GM13976 (cell line): Measurements from ENCODE around the gene GIPC1.
A peak's percentile ranks its signal among the peaks of the same experiment; 100 is the strongest.

Source experiments
- DNase-seq: peaks from one replicate; pipeline ENCODE4 v3.0.0; 2012; ENCODE audit warnings: low spot score
- CTCF ChIP-seq: IDR thresholded peaks from 2 replicates; pipeline ENCODE4 v1.5.1; 2012; ENCODE audit warnings: borderline replicate concordance, mild to moderate bottlenecking; ENCODE audit not compliant: insufficient read depth; ENCODE audit errors: extremely low read depth, missing control alignments, control extremely low read depth
- in situ Hi-C: fragments of 300-500 bp; cut with MboI; formaldehyde crosslinking; loops from one replicate; pipeline ENCODE4 v1.12.0; 2022; ENCODE audit warnings: low sequenced_read_pairs, mixed read lengths, inconsistent platforms; ENCODE audit not compliant: unreplicated experiment

Gene GIPC1

DNA sequence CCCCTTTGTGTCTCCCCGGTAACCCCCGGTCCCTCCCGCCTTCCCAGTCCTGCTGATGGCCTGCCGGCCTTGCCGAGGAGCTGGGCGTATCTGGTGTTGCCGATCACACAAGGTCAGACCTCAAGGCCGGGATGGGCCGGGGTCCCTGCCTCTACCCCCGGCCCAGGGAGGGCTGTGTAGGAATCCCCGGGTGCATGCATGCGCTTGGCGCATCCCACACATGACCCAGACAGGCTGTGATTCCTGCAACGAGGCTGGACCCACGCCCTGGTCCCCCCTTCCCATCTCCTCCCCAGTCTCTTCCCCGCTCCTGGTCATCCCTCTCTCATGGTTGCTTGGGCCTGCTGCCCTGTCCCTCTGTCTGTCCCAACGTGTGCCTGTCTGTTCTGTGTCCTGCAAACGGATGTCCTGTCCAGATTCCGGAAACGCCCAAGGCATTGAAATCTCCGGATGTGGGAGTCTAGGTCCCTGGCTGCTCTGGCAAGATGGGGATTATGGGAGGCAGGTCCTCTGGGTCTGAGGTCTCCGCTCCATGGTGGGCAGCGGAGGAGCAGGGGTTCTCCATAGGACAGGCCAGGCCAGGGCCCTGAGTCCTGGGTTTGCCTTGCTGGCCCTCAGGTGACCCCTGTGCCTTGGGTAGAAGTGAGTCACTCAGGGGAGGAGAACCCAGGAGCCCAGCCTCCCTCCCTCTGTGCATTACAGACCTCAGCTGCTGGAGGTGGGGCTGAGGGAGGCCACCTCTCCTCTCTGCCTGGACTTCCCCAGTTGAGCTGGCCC is 61.2 kb downstream of the GIPC1 start:
- DNase-seq = peak; percentile 42
- in situ Hi-C loops = no loop called here
- TF ChIP-seq CTCF = no peak

DNA sequence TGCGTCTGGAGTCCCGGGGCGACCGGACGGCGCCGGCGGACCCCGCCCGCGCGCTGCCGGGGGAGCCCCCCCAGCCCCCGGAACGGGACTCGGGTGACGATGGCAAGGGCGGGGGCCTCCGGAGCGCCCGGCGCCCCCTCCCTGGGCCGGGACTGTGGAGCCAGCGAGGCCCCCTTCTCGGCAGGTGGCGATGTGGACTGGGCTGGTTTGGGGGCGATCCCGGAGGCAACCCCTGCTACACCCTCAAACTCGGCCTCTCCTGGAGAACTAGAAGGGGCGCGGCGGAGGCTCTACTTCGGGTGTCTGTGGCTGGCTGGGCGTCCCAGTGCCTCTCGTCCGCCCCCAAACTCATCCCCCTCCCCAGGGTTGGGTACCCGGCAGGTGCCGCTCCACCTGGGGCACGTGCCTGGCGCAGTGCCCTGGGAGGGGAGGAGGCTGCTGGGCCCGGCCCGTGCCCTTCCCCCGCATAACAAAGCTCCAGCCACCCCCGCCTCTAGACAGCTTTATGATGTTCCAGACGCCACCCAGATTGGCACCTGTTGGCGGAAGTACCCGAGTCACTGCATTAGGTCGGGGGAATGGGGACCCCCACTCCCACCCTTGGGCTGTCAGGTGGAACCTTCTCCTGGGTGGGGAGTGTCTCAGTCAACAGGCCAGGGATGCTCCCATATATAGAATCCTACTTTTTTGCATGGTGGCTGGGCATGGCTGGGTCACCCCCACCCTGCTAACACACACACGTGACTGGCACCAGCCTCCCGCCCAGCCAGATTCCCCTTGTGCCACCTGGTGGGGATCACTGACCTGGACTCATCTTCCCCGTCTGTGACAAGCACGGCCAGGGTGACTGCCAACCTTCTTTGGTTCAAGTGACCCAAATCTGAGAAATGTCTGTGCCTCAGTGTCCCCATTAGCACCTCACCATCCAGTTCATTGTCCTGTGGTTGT is 62.1 kb downstream of the GIPC1 start:
- in situ Hi-C loops = no loop called here
- no peak for TF ChIP-seq CTCF
- peak; percentile 45 for DNase-seq

- DNase-seq = peak; percentile 93
- in situ Hi-C loops = no loop called here
- no peak for TF ChIP-seq CTCF
Observed at GRCh38 chr19:14432791-14433553, 63.0 kb downstream of the GIPC1 start, which contains the start of gene PKN1. PKN1 (plus strand) TSS chr19:14433306; CDS start chr19:14433522, 216 bp downstream.

DNA sequence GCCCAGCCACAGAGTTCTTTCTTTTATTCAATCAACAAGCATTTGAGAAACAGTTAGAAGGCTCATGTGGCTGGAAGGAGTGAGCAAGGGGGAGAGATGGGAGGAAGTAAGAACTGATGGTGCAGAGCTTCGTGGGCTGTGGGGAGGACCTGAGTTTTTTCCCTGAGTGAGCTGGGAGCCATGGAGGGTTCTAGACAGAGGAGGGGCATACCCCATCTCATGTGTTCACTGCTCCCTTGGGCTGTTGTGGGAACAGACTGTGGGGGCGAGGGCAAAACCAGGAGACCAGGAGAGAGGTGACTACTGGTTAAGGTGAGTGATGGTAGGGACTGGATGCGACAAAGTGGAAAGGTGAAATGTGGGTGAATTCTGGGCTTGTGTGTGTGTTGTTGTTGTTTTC is 65.2 kb downstream of the GIPC1 start:
- peak; percentile 5 for DNase-seq
- TF ChIP-seq CTCF = no peak
- in situ Hi-C loops = no loop called here

DNA sequence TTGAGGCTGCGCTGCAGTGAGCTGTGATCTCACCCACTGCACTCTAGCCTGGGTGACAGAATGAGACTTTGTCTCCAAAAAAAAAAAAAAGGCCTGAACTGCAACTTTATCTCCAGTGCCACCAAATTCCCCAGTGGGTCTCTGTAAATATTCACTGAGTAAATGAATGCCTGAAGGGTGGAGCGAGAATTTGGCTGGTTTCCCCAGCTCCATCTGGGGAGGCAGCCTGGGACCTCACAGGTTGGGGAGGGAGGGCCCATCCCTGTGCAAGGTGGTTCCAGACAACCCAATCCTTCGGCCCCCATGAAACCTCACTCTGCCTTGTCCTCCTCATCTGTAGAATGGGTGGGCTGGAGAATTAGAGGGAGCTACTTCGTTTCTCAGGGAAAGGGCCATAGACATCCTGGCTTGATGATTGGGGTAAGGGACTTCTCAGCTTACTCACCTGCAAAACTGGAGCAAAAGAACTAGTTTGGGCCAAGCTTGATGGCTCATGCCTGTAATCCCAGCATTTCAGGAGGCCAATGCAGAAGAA is 67.0 kb downstream of the GIPC1 start:
- in situ Hi-C loops = no loop called here
- no peak for TF ChIP-seq CTCF
- DNase-seq = no peak
